OCI-LY1 (cell line): ENCODE data around the gene ACCS.

Experiments used
- CTCF ChIP-seq: fragments of 200-600 bp; sonication (generic), shearing (Covaris generic); IDR thresholded peaks from 2 replicates; pipeline ENCODE4 v1.5.1; 2017; ENCODE audit warnings: mild to moderate bottlenecking, antibody characterized with exemption, low read length, moderate library complexity, mixed read lengths
- EZH2 ChIP-seq: fragments of 200-600 bp; sonication (generic), shearing (Covaris generic); IDR thresholded peaks from 2 replicates; pipeline ENCODE4 v1.8.0; 2017; ENCODE audit warnings: borderline replicate concordance, mixed run types, mild to moderate bottlenecking, antibody characterized with exemption, low read length, moderate library complexity, mixed read lengths

- TF ChIP-seq EZH2 (no peak), CTCF (no peak)
Observed at GRCh38 chr11:44096360-44097185, 30.5 kb downstream of the ACCS start.
